Measurements from ENCODE around the gene SLC22A13.

GRCh38 chr3:38232701-38233100 is 32.9 kb upstream of the SLC22A13 start:
- TF ChIP-seq CTCF (optimal IDR thresholded peaks at IDR 0.05 in 1 of 3, IDR thresholded peaks at IDR 0.05 in 1 of 3, conservative IDR thresholded peaks at IDR 0.05 in 1 of 3; ENCODE audit: extremely low read depth in 1 of 3, insufficient read depth in 2 of 3, low read length in 3 of 3): no peak
- no peak for TF ChIP-seq EZH2 (IDR thresholded peaks at IDR 0.05; ENCODE audit: low read length)

All from keratinocyte (primary cell).